K562 (cell line): ENCODE data around the gene CDNF. TPM values are rescaled to one million over a fixed set of nuclear protein-coding genes. Genes with fewer than 3 reads are reported as not detected.

Experiments used
- ATAC-seq: fragments of 200-7000 bp; cut with Tn5 transposase; 3 replicates; pipeline ENCODE4 v1.9.1; 2020; ENCODE audit warnings: moderate library complexity
- BruUV-seq: library from RNA; stranded (reverse); fragments of 400-500 nt; replicated peaks from 2 replicates; lab custom pipeline; 2021; lab: Mats Ljungman, UMichigan
- CTCF ChIA-PET: fragments of 300-600 bp; formaldehyde crosslinking; extraction: SDS; loops from one replicate; lab custom pipeline; 2021; ENCODE audit warnings: low intra/inter-chr PET ratio; lab: Yijun Ruan, JAX
- POLR2A ChIA-PET: fragments of 300-600, 350-650 bp; sonication (Branson Sonifier 250); formaldehyde crosslinking; extraction: SDS; loops from one replicate; lab custom pipeline; 2021; ENCODE audit warnings: antibody characterized with exemption, inconsistent platforms; lab: Yijun Ruan, JAX
- DNase-seq, 4 experiments: peaks; one replicate each; pipeline versions ENCODE4 v3.0.0 to v3.0.0-alpha.2; 2011 to 2018; ENCODE audit warnings: low spot score in 3 of 4, mixed read lengths in 3 of 4; ENCODE audit errors: extremely low read depth in 1 of 4
- FAIRE-seq: peaks from 2 replicates; lab custom pipeline; 2011; peaks lifted over from hg19 to GRCh38; lab: Jason Lieb, UNC
- H2AFZ ChIP-seq: 2 replicates; pipeline ENCODE4 v1.6.0; 2011; ENCODE audit warnings: low read depth, low read length, control low read depth, inconsistent platforms
- H3K27ac ChIP-seq: fragments of 200-600 bp; 3 replicates; pipeline ENCODE4 v1.8.0; 2011; ENCODE audit warnings: low read depth, mild to moderate bottlenecking, control low read depth, inconsistent platforms, low read length, moderate library complexity, mixed read lengths; ENCODE audit errors: extremely low read depth
- H3K27me3 ChIP-seq, 2 experiments: fragments of 300-600 bp in 1 of 2; 2 replicates in 1 of 2; 3 replicates in 1 of 2; pipeline versions ENCODE4 v1.6.0 to v1.8.0; 2011; ENCODE audit warnings: inconsistent platforms in 2 of 2, low read length in 2 of 2, mild to moderate bottlenecking in 1 of 2, mixed read lengths in 1 of 2, moderate library complexity in 1 of 2; ENCODE audit not compliant: control insufficient read depth in 2 of 2, insufficient read depth in 2 of 2
- H3K36me3 ChIP-seq: fragments of 300-600 bp; 3 replicates; pipeline ENCODE4 v1.8.0; 2011; ENCODE audit warnings: mild to moderate bottlenecking, low read length, inconsistent platforms; ENCODE audit not compliant: control insufficient read depth, insufficient read depth
- H3K4me1 ChIP-seq, 2 experiments: fragments of 200-600 bp in 1 of 2; replicated peaks in 1 of 2; 2 replicates in 1 of 2; 3 replicates in 1 of 2; pipeline versions ENCODE4 v1.5.1 to v1.8.0; 2011; ENCODE audit warnings: inconsistent platforms in 2 of 2, low read length in 2 of 2, mild to moderate bottlenecking in 1 of 2, mixed read lengths in 1 of 2, moderate library complexity in 1 of 2; ENCODE audit not compliant: control insufficient read depth in 2 of 2, insufficient read depth in 2 of 2
- H3K4me2 ChIP-seq: 2 replicates; pipeline ENCODE4 v1.6.1; 2011; ENCODE audit warnings: low read length, control low read depth, inconsistent platforms, mixed read lengths; ENCODE audit not compliant: insufficient read depth
- H3K4me3 ChIP-seq: fragments of 200-600 bp; sonication (generic), shearing (Covaris generic); 2 replicates; pipeline ENCODE4 v1.5.1; 2016; ENCODE audit warnings: control low read depth, inconsistent platforms
- H3K79me2 ChIP-seq: fragments of 200-600 bp; 3 replicates; pipeline ENCODE4 v1.8.0; 2011; ENCODE audit warnings: low read length, inconsistent platforms; ENCODE audit not compliant: control insufficient read depth, insufficient read depth
- H3K9ac ChIP-seq, 2 experiments: 2 replicates each; pipeline versions ENCODE4 v1.6.0 to v1.6.1; 2011; ENCODE audit warnings: low read depth in 2 of 2, low read length in 2 of 2, control low read depth in 1 of 2, inconsistent platforms in 1 of 2, mild to moderate bottlenecking in 1 of 2, mixed read lengths in 1 of 2; ENCODE audit not compliant: insufficient read depth in 1 of 2
- H3K9me1 ChIP-seq: one replicate; pipeline ENCODE4 v1.6.0; 2011; ENCODE audit warnings: inconsistent platforms, mild to moderate bottlenecking, low read length, moderate library complexity; ENCODE audit not compliant: control insufficient read depth, insufficient read depth
- H3K9me3 ChIP-seq: replicated peaks from 2 replicates; pipeline ENCODE4 v1.5.1; 2011; ENCODE audit warnings: low read depth, low read length, inconsistent platforms; ENCODE audit not compliant: control insufficient read depth, insufficient read depth
- H4K20me1 ChIP-seq: replicated peaks from 2 replicates; pipeline ENCODE4 v1.6.1; 2011; ENCODE audit warnings: low read length, inconsistent platforms, mixed read lengths; ENCODE audit not compliant: control insufficient read depth, insufficient read depth
- EHMT2 ChIP-seq: fragments of 450-650 bp; IDR thresholded peaks from 2 replicates; pipeline ENCODE4 v1.6.1; 2018; ENCODE audit warnings: antibody characterized with exemption
- ELF1 ChIP-seq: fragments of 200-800 bp; sonication (Bioruptor generic); IDR thresholded peaks from 2 replicates; pipeline ENCODE4 v1.6.1; 2016; ENCODE audit warnings: missing genetic modification characterization, missing compliant biosample characterization
- ERF ChIP-seq: fragments of 450-650 bp; formaldehyde crosslinking; IDR thresholded peaks from 2 replicates; pipeline ENCODE4 v1.4.0; 2020; ENCODE audit warnings: mild to moderate bottlenecking, mixed read lengths
- MTF1 ChIP-seq: fragments of 250-450 bp; sonication (Bioruptor Pico); IDR thresholded peaks from 2 replicates; pipeline ENCODE4 v1.9.0; 2021; ENCODE audit warnings: moderate library complexity, mild to moderate bottlenecking, inconsistent platforms, borderline replicate concordance
- NR1H2 ChIP-seq: sonication (generic); formaldehyde crosslinking; IDR thresholded peaks from 2 replicates; pipeline ENCODE4 v1.4.0; 2020; ENCODE audit warnings: mild to moderate bottlenecking, missing genetic modification reagents
- PREB ChIP-seq: sonication (generic); formaldehyde crosslinking; IDR thresholded peaks from 2 replicates; pipeline ENCODE4 v1.8.1; 2023; ENCODE audit warnings: mild to moderate bottlenecking, missing genetic modification reagents
- SAP30 ChIP-seq: fragments of 200-600 bp; sonication (generic); IDR thresholded peaks from 2 replicates; pipeline ENCODE4 v1.6.1; 2012; ENCODE audit warnings: borderline replicate concordance, low read depth, mild to moderate bottlenecking, moderate library complexity, low read length, control low read depth, inconsistent platforms; ENCODE audit not compliant: insufficient read depth, poor library complexity, severe bottlenecking
- U2AF2 ChIP-seq: fragments of 200-400 bp; formaldehyde crosslinking; optimal IDR thresholded peaks from 2 replicates; pipeline ENCODE3; 2017; ENCODE audit warnings: low read depth, mild to moderate bottlenecking, low read length
- VEZF1 ChIP-seq: fragments of 200-800 bp; sonication (Bioruptor generic); IDR thresholded peaks from 2 replicates; pipeline ENCODE4 v1.6.1; 2017; ENCODE audit warnings: missing genetic modification characterization, missing compliant biosample characterization
- ZBTB8A ChIP-seq: fragments of 450-650 bp; IDR thresholded peaks from 2 replicates; pipeline ENCODE4 v1.6.1; 2018; ENCODE audit warnings: mild to moderate bottlenecking, moderate library complexity; ENCODE audit not compliant: partially characterized antibody
- ZKSCAN8 ChIP-seq: fragments of 200-800 bp; sonication (Bioruptor generic); IDR thresholded peaks from 2 replicates; pipeline ENCODE4 v1.6.1; 2016; ENCODE audit warnings: missing genetic modification characterization, missing compliant biosample characterization
- ZNF239 ChIP-seq: fragments of 250-450 bp; sonication (Bioruptor Pico); IDR thresholded peaks from 2 replicates; pipeline ENCODE4 v1.4.0; 2020; ENCODE audit warnings: mild to moderate bottlenecking
- WGBS: fragments of 100-300 bp; shearing (Covaris generic); methylation state at CpG from one replicate; pipeline ENCODE4 v1.1.6; 2016; ENCODE audit warnings: low coverage, mixed read lengths; ENCODE audit not compliant: insufficient coverage; ENCODE audit errors: missing lambda C conversion rate; 5-methylcytosine and 5-hydroxymethylcytosine counted together
- in situ Hi-C: fragments of 300-500 bp; cut with MboI; formaldehyde crosslinking; loops from 4 replicates; pipeline ENCODE4 v1.15.0; 2018; ENCODE audit warnings: inconsistent platforms, mixed read lengths
- intact Hi-C: fragments of 100-400 bp; cut with micrococcal nuclease; formaldehyde crosslinking; loops from 2 replicates; pipeline ENCODE4 v1.14.2; 2022
- polyA plus RNA-seq, 8 experiments: library from polyadenylated mRNA; depleted of rRNA in 4 of 8; stranded (reverse) in 5 of 8; unstranded in 3 of 8; fragments of >200 nt; fragmentation: Nextera tagmentation in 2 of 8; fragmentation: Illumina TruSeq in 1 of 8; extraction: Ambion mirVana in 2 of 8; extraction: Trizol in 1 of 8; gene quantifications; 2 replicates each; pipeline versions ENCODE4 v1.2.1 to v1.2.3, GENCODE V29; 2011 to 2014; ENCODE audit warnings: inconsistent platforms in 1 of 8, missing spikeins in 1 of 8
- total RNA-seq, 7 experiments: library from RNA; depleted of rRNA in 6 of 7; stranded (reverse); fragments of >200 nt in 6 of 7; fragmentation: Illumina TruSeq in 2 of 7; extraction: Trizol in 2 of 7; gene quantifications; 2 replicates each; pipeline versions ENCODE4 v1.2.1 to v1.2.3, GENCODE V29; 2011 to 2021; ENCODE audit warnings: low replicate concordance in 1 of 7

Gene CDNF
- total and polyA plus RNA-seq, 9 of the 15 experiments (the other 6 are each of a cell fraction or from before 2014, with no cell fraction given) = 0.18 to 1.6 (median 0.61) TPM

- TF ChIP-seq ELF1 (tag) = no peak
- TF ChIP-seq PREB (CRISPR knock-in tag) = no peak
- peak; percentile 76; the same call in 1 of the 2 replicates for TF ChIP-seq EHMT2
- TF ChIP-seq ZKSCAN8 (CRISPR knock-in tag) = no peak
- TF ChIP-seq ZBTB8A = no peak
- TF ChIP-seq NR1H2 (CRISPR knock-in tag) = no peak
- TF ChIP-seq U2AF2 = no peak
- TF ChIP-seq SAP30 = peak; percentile 59
- TF ChIP-seq MTF1 (CRISPR knock-in tag) = no peak
- no peak for TF ChIP-seq ZNF239
These were observed 42.4 kb upstream of the CDNF start (continued) for GRCh38 chr10:14880229-14880628.

- no peak for DNase-seq
- peaks cover 16% of the 10 kb centered on the region for H4K20me1 ChIP-seq
- ChIA-PET CTCF (no interaction called here), POLR2A (interaction anchor here (0.9 to 2.5 kb wide), 3 partner anchors 10 to 218 kb away, joined by 3 to 14 read pairs (median 3); partner anchors contain the start of gene DCLRE1C)
- ATAC-seq = no peak
- H3K4me3 ChIP-seq = peak overlapping the region; percentile 96
- no peak overlapping the region for H2AFZ ChIP-seq
- no peak for FAIRE-seq
- H3K9me1 ChIP-seq = no peaks in the 10 kb centered on the region
- peaks cover 34% of the 10 kb centered on the region; the same call in 2 of the 3 replicates for H3K36me3 ChIP-seq
- no peak for TF ChIP-seq ERF (CRISPR knock-in tag)
- TF ChIP-seq VEZF1 = 0 out of 2 replicates have a peak, but pooled peaks have one; percentile 10
- no peaks in the 10 kb centered on the region for H3K9me3 ChIP-seq
- peak overlapping the region; percentile 78 for H3K4me2 ChIP-seq
- intact Hi-C loops = loop anchor here (5.0 kb wide), 2 partner anchors 43 to 72 kb away; partner anchors contain the start of genes CDNF, DCLRE1C, HSPA14 and MSANTD7
- in situ Hi-C loops = no loop called here
- H3K27ac ChIP-seq = peak overlapping the region; percentile 85
- WGBS = 2% methylated on average over 5 of the region's 5 CpGs
- H3K27me3 ChIP-seq = no peaks in the 10 kb centered on the region
- H3K9ac ChIP-seq = peak overlapping the region; percentile 73 to 78
- peaks cover 82% of the 10 kb centered on the region for H3K79me2 ChIP-seq
- peaks cover 12 to 15% of the 10 kb centered on the region in 2 experiments for H3K4me1 ChIP-seq
- BruUV-seq = no TSS peak
These were observed 42.0 kb upstream of the CDNF start for GRCh38 chr10:14879928-14880193.
